GM18502 (cell line): ENCODE measurements around the gene RAB1A.
"Not testable (repeated sequence)": the region's sequence is repeated elsewhere in the genome, so short reads cannot be mapped to it uniquely, and the experiment has no call there.

Experiments
- ATAC-seq: cut with Tn5 transposase; IDR thresholded peaks from one replicate; pipeline ENCODE4 v1.9.1; 2021; ENCODE audit warnings: mild to moderate bottlenecking; ENCODE audit not compliant: unreplicated experiment, poor library complexity

The RAB1A gene

DNA sequence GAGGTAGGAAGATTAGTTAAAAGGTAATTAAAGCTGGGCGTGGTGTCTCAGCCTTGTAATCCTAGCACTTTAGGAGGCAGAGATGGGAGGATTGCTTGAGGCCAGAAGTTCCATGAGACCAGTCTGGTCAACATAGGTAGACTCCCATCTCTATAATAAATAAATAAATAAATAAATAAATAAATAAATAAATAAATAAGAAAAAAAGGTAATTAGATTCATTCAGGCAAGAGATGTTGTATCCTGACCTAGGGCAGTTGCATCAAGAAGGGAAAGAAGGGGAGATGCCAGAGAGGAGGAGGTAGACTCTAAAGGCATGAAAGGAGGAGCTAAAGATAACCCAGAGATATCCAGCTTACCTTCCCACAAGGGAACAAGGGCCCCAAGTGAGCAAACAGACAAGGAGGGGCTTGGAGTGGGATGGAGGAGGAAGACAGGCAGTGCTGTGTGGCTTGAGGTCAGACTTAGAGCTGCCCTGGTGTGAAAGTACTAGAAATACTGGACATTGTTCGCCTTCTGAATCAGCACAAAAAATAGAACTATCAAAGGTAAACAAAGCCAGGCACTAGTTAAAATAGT is 7.4 kb upstream of the RAB1A start:
- ATAC-seq, result no peak

DNA sequence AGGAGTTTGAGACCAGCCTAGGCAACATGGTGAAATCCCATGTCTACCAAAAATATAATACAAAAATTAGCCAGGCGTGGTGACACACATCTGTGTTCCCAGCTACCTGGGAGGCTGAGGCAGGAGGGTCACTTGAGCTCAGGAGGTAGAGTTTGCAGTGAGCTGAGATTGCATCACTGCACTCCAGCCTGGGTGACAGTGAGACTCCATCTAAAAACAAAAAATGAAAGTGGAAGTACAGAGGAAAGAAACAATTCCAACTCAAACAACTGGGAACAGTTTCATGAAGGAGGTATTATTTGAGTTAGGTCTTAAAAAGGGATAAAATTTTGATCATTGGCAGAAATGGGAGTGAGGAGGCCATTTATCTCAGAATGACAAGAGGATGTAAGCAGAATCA is 6.3 kb upstream of the RAB1A start:
- ATAC-seq, result no peak

DNA sequence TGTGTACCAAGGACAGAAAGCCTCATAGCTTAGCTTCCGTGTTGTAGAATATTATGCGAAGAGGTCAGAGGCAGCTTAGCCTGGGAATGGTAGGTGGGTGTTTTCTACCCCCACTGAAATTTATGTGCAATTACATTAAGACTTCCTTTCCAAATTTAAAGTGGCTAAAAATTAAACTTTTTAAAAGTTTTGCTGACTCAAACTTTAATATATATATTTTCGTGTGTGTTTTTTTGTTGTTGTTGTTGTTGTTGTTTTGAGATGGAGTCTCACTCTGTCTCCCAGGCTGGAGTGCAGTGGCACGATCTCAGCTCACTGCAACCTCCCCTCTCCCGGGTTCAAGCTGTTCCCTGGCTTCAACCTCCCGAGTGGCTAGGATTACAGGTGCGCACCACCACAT is 4.3 kb upstream of the RAB1A start:
- ATAC-seq, result no peak

DNA sequence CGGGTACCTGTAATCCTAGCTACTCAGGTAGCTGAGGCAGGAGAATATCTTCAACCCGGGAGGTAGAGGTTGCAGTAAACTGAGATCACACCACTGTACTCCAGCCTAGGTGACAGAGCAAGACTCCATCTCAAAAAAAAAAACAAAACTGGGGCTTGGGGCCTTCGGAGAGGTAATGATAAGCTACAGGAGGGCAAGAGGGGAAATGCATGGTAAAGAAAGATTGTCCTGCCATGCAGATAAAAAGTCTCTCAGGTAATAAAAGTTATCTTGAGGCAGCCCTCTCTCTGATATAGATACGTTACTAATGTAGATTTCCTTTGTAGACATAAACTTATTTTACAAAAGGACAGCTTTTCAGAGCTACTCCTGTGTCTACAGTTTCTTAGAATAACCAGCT is 3.7 kb upstream of the RAB1A start:
- no peak for ATAC-seq

DNA sequence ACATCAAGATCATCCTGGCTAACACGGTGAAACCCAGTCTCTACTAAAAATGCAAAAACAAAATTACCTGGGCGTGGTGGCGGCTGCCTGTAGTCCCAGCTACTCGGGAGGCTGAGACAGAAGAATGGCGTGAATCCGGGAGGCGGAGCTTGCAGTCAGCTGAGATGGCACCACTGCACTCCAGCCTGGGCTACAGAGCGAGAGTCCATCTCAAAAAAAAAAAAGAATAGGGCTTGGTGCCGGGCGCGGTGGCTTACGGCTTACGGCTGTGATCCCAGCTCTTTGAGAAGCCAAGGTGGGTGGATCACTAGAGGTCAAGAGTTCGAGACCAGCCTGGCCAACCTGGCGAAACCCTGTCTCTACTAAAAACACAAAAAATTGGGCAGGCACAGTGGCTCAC is 3.0 kb upstream of the RAB1A start:
- ATAC-seq, result not testable (repeated sequence)

DNA sequence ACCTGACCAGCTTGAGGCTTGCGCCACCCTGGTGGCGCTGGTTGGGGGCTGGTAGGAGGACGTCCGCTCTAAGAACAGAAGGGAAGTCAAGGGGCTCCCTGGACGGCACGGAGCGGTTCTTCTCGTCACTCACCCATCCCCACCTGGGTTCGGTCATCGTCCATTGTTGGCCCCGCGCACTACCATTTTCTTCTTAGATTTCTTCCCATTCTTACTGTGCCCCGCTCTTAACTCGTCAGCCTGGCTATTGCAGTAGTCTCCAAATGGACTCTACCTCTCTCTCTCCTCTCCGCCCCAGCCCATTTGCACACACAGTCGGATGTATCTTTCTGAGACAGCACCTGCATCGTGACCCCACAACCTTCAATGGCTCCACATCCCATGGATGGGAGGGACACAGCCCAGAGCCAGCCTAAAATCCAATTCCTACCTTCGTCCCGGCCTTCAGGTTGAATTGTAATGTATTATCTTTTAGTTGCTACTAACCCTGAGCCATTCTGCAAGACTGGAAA is 814 bp upstream of the RAB1A start:
- ATAC-seq, result peak; percentile 34

DNA sequence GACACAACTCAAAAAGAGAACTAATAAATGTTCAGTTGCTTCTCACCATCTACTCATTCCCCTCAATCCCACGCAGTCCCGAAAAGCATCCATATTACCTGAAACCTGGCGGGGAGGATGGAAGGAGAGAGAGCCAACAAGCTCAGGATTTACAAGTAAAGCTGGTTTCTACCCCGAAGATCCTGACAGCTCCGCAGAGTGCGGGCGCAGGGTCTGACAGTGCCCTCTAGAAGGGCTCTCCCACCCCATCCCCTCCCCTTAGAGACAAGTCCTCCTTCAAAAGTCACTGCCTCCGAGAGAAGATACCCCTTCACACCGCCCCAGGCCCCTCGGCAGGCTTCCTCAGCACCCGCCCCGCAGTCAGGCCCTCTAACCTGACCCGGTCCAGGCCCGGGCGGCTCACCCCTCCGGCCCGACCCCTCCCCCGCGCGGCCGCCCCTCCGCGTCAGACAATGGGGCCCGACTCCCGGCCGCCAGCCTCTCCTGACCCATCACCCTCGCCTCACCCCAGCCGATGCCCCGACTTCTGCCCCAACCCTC is 550 bp downstream of the RAB1A start:
- ATAC-seq, result peak; percentile 1

DNA sequence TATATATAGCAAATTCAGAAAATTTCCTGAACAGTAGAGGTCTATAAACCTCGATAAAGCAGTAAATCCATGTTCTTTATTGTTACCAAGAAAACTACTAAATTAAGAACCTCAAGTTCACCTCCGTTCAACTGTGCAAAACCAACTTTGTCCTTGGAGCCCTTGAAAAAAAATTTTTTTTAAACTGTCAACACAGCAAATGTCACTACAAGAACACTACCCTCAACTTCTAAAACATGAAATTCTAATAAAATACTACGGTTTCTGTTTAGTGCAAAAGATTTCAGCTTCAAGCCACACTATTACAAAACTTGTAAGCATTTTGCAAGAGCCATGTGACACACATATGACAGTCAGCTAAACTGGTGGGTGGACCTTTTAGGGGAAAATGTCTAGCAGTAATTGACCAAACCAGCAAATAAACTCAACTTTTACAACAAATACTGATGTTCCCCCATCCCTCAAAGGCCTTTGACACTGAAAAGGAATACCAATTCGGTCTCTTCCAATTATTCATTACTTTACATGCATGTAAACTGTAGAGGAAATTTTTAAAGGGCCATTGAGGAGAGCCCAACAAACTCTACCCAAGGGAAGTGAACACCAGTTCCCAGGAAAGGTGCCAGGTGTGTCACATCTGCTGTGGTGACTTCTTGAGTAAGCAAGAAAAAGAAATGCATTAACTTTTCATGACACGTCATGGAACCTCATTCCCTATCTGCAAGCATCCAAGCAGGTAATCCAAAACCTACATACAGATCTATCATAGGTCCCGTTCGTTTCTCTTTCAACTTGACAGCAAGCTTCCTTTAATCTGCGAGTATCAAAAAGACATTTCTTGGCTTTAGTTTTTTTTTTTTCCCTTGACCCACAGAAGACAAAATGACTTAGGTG is 1.4 kb downstream of the RAB1A start:
- no peak for ATAC-seq

DNA sequence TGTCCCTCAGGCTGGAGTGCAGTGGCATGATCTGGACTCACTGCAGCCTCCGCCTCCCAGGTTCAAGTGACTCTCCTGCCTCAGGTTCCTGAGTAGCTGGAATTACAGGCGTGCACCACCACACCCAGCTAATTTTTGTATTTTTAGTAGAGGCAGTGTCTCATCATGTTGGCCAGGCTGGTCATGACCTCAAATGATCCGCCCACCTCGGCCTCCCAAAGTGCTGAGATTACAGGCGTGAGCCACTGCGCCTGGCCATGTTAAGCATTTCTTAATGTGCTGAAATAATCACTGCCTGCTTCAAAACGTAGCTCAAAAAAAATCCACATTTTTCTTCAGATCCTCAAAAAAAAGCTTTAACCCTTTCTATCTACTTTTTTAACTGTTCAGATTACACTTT is 4.4 kb downstream of the RAB1A start:
- ATAC-seq, result not testable (repeated sequence)

DNA sequence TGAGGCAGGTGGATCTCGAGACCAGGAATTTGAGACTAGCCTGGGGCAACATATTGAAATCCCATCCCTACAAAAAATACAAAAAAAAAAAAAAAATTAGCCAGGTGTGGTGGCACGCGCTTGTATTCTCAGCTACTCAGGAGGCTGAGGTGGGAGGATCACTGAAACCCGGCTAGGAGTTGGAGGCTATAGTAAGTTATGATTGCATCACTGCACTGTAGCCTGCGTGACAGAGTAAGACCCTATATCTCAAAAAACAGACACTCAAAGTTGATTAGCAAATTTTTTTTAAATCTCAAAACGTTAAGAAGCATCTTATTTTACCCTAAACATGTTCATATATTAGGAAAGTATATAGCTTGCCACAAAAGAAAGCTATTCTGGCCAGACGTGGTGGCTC is 7.6 kb downstream of the RAB1A start:
- ATAC-seq, result no peak

DNA sequence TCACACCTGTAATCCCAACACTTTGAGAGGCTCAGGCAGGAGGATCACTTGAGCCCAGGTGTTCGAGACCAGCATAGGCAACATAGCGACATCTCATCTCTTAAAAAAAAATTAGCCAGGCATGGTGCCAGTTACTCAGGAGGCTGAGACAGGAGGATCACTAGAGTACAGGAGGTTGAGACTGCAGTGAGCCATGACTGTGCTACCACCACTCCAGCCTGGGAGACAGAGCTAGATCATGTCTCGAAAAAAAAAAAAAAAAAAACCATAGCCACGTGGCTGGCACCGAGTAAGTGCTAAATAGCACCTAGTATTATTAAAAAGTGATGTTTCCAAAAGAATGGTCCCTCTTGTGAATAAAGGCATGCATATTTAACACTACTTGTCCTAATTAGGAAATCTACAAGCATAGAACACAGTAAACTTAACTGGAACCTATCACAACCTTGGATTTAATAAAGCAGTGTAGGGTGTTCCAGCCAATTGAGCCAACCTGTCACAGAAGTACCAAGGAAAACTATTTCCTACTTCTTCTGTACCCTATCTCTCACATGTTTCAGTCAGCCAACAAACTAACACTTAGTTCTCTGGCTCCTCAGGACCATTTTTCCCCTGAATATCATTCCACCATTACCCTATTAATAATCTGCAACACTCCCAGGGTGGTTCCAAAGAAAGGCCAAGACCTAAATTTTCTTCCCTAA is 8.8 kb downstream of the RAB1A start:
- no peak for ATAC-seq

DNA sequence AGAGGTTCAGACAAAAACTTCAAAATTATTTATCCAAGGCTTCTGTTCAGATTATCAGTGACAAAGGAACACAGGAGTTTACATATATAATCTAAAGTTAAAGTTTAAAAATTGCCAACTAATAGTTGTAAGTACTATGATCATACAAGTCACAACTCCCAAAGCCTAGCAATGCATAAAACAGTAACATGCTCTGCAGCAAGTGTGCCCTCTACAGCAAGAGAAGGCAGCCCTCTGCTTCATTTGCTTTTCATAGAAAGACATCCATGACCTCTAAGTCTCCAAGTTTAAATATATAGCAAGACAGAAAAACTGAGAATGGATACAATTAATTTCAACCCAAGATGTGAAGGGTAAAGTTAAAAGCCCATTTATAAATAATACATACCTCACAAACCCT is 13.3 kb downstream of the RAB1A start:
- ATAC-seq, result no peak

DNA sequence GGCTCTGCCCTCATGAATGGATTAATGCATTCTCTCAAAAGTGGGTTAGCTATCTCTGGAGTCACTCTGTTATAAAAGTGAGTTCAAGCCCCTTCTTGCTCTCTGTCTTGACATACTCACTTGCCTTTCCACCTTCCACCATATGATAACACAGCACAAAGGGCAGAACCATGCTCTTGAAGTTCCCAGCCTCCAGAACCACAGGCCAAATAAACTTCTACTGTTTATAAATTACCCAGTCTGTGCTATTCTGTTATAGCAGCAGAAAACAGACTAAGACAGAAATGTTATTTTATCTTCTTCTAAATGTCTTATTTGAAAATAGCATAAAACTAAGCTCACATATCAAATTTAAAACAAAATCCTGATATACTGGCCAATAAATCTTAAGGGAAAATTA is 15.0 kb downstream of the RAB1A start:
- ATAC-seq, result no peak

DNA sequence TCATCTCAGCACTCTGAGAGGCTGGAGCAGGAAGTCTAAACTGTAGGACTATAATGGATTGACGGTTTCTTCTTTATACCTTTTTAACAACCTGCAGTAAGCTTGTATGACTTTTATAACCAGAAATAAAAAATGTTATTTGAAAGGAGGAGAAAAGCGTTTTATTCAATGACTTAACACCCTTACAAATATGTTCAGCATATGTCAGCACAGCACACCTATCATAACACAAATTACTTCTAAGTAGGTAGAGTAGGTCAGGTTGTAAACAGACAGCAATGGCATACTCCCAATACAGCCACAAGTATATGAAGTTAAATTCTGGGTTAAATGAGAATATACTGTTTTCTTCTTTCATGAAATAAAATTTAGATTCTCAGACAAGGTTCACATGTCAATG is 16.1 kb downstream of the RAB1A start:
- no peak for ATAC-seq

DNA sequence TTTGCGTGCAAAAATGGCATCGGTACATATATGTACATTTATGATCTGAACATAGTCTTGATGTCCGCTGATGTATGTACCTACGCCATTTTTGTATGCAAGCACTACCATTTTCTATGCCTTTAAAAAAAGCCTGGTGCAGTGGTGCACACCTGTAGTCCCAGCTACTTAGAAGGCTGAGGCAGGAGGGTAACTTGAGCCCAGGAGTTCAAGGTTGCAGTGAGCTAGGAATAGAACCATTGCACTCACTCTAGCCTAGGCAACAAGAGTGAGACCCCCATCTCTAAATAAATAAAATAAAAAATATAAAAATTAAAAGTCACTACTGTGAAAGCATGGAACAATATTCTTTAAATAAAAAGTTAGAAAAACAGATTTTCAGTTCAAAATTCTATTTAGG is 16.7 kb downstream of the RAB1A start:
- ATAC-seq, result no peak

DNA sequence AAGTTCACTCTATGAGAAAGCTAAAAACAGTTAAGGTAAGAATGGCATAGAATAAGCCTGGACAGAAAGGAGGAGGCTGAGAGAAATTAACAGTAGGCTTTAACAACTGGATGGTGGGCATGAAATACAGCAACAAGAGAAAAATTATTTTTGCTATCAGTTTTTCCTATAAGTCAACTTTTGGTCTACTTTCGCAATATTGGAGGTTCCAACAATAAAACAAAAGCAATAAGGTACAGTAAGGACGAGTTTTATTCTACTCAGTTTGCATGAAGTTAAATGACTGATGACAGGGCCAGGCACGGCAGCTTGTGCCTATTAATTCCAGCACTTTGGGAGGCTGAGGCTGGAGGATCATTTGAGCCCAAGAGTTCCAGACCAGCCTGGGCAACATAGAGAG is 17.3 kb downstream of the RAB1A start:
- no peak for ATAC-seq

DNA sequence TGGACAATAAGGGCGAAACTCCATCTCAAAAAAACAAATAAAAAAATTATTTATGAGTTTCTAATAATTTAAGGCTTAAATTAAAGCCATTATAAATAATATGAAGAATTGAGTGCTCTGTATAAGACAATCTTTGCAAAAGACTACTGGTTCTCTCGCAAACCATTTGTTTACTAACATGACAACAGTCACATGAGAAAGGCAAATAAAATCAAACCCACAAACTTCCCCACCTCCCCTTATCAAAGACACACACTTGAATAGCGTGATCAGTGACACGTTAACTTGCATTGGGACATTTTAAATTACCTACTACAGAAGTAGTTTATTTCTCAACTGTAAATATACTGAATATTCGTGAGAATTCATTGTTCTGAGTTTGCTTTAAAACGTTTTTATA is 21.1 kb downstream of the RAB1A start:
- ATAC-seq, result no peak

DNA sequence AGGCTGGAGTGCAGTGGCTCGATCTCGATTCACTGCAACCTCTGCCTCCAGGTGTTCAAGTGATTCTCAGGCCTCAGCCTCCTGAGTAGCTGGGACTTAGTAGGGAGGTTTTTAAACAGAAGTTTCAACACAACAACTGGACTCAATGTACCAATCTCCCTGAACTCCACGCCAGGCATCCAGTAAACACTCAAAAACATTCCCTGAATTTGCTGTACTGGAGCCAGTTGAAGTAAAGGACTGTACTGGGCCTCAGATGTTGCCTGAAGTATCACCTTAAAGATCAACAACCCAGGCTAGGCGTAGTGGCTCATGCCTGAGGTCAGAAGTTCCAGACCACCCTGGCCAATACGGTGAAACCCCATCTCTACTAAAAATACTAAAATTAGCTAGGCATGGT is 22.4 kb downstream of the RAB1A start:
- ATAC-seq, result no peak

DNA sequence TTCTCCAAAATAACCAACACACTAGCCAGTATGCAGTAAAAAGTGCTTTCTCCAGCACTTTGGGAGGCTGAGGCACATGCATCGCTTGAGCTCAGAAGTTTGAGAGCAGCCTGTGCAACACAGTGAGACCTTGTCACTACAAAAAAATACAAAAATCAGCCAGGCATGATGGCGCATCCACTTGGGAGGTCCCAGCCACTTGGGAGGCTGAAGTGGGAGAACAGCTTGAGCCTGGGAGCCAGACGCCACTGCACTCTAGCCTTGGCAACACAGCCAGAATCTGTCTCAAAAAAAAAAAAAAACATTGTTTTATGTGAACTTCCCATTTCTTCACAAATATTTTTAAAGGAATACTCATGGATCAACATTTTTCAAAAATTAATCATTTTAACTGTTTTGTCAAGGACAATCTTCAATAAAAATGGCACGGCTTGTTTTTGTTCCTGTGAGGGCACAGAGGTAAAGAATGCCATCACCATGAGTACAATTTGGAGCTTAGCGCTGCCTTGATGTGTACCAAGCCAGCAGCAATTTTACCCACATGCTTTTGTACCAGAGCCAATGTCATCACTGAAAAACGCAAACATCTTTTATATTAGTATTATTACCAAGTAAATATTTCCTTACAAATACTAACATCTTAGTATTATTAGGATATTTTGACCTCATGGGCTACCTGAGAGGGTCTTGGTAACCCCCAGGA is 26.7 kb downstream of the RAB1A start:
- ATAC-seq, result no peak

DNA sequence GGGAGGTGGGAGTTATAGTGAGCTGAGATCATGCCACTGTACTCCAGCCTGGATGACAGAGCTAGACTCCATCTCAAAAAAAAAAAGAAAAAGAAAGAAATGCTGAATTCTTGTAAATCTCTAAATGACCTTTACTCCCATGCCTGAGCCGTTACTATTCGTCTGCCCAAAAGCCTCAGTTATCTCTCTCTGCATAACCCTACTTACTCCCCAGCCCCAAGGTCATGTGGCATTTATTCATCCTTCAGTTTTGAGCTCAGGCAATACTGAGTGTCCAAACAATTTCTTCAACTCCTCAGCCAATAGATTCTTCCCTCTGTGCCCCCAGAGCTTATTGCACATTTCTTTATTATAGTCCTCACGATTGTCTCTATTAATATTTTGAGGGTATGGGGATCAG is 28.8 kb downstream of the RAB1A start:
- ATAC-seq, result no peak
